Activated CD4-positive, alpha-beta T cell treated with anti-CD3 and anti-CD28 coated beads, Interleukin-2, amount 50 U/mL, for 4 hours (primary cell): ENCODE measurements around the gene TRIM36.

Source experiments
- DNase-seq, 2 experiments: peaks; one replicate each; pipeline ENCODE4 v3.0.0-alpha.2; 2020

The TRIM36 gene

DNA sequence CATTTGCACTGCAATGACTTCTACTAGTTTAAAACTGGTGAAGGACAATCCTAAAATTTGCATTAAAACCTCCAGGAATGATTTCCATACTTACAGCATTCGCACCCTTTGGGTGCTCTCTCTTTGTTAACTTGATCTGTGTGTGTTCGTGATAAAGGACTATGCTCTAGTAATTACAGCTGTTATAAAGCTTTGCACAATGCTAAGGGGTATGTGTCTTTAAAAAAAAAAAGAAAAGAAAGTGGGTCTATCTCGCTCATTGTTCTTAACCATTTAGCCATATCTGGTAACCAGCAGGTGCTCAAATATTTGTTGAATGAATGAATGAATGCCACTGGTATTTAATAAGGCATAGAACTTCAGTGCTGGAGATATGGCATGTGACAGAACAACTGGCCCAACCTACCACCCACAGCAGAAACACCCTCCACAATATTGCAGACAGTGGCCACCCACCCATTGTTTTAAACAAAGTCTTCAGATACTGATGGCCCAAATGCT is 8.7 kb downstream of the TRIM36 start:
- no peak for DNase-seq

DNA sequence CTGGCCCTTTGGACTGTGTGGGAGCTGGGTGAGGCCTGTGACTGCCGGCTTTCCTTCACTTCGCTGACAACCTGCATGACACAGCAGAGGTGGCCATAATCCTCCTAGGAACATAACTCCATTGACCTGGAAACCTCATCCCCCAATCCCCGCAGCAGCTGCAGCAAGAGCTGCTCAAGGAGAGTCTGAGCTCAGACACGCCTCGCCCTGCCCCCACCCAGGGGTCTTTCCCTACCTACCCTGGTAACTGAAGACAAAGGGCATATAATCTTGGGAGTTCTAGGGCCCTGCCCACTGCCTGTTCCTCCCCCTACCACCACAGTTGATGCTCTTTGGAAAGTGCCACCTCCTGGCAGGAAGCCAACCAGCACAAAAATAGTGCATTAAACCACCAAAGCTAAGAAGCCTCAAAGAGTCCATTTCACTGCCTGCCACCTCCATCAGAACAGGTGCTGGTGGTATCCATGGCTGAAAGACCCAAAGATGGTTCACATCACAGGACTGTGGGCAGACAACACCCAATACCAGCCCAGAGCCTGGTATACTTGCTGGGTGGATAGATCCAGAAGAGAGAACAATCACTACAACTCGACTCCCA is 18.4 kb downstream of the TRIM36 start:
- DNase-seq: no peak

DNA sequence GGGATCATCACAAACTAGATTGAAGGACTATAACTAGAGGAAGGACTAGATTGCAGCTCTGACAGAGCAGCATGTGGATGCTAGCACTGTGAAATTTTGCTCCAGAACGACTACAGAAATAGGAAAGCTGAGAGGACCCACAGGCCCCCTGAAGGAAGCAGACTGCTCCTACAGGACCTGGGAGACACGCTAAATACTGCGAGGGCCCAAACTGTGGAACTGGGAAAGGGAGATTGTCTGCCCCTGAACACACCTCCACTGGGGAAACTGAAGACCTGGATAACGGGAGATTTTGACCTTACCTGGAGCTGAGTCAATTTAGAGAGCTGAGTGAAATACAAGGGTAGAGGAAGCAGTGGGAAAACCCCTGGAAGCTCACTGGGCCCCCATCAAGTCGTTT is 19.2 kb downstream of the TRIM36 start:
- DNase-seq: no peak

DNA sequence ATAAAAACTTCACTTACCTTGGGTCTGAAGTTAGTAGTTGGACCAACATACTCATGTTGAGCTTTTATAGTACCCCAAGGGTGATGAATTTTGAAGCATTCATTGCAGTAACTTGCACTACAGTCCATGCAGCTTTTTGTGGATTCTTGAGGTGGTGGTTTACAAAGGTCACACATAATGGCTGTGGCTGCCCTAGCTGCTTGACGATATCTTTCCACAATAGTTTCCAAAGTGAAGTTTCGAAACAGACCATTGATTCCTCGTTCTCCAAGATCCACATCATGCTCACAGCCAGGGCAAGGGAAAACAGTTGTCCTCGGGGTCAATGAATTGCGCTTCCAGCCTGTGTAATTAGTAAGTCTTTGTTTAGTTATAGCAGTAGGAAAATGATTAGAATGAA is 22.7 kb downstream of the TRIM36 start:
- DNase-seq: no peak

DNA sequence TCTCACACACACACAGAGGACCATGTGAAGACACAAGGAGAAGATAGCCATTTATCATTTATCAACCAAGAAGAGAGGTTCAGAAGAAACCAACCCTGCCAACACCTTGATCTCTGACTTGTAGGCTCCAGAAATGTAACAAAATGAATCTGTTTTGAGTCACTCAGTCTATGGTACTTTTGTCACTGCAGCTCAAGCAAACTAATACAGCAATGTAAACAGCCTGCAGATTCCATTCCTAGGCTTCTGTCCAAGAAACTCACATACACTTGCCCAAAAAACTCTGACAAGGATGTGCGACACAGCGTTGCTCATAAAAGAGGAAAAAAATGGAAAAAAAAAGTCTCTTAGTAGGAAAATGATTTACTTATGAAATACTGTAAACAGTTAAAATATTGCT is 33.4 kb downstream of the TRIM36 start:
- no peak for DNase-seq

DNA sequence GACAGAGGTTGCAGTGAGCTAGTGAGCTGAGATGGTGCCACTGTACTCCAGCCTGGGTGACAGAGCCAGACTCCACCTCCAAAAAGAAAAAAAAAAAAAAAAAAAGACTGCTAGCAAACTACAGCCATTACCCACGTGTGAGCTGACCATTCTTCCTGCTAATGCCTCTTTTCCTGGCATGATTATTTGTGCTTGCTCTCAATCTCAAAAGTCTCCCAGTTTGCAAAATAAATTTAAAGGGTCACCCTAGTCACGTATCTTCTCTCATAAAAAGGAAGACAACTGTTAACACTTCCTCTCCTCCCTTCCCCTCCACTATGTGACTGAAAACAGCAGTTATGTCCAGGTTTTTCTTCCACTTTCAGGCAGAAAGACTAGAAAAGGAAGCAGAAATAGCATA is 37.2 kb downstream of the TRIM36 start:
- DNase-seq: no peak

DNA sequence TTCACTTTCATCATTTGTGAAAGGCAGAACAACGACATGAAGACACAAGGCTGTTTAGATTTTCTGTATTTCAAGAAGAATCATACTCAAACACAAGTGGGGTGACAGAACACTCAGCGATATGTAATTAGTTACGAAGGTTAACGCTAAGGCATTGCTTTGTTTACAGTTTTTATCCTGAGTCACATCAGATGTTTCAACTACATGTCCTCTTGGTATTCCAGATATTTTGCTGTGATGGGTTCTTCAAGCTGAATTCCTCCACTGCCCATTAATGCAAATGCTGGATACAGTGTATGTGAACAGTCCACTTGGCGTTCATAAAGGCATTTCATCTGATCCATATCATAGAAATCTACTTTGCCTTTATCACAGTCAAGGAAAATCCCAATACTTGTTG is 43.4 kb downstream of the TRIM36 start:
- DNase-seq: no peak

DNA sequence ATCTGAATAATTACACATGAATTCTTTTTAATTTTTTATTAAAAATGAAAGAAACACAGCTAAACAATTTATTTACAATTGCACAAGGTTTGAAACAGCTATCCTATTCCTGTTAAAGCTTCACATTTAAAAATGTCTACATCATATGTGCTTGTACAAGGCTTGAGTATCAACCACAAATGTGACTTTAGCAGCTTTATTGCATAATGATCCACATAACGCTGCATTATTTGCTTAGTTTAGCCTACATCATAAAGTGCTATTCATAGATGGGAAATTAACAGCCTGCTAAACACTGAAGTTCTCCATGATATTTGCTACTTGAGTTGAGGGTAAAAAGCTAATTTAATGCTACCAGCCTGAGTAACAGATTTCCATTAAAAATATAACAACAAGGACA is 45.0 kb downstream of the TRIM36 start:
- DNase-seq: no peak

DNA sequence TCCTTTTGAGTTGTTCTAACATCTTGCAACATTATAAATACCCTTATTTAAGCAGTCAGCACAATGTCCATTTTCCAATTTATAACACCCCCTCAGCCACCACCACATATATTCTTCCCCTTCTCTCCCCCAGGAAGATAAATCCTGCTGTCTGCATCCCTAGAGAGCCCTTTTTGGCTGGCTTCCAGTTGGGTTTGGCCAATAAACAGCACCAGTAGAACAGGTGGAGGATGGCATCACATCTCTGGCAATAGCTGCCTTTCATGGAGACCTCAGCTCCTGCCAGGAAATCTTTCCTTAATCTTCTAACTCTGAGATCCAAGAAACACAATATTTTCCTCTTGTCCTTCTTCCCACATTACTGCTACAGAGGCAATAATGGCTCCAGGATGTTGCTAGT is 53.7 kb downstream of the TRIM36 start:
- DNase-seq: no peak

DNA sequence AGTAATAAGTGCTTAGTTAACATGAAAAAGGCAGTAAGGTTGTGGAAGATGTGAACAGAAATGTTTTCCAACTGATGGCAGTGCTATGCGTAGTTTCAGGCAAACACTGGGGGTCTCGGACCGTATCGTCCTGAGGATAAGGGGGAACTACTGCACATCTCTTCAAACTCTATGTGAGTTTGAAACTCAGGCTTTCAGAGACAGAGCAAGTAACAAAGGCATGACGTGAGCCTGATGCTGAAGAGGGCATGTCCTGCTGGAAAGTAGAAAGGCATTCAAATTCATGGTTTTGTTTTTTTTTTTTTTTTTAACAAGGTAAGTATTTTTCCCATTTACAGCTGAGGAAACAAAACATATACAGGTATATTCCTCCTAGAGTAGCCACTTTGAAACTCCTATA is 59.9 kb downstream of the TRIM36 start:
- no peak for DNase-seq

DNA sequence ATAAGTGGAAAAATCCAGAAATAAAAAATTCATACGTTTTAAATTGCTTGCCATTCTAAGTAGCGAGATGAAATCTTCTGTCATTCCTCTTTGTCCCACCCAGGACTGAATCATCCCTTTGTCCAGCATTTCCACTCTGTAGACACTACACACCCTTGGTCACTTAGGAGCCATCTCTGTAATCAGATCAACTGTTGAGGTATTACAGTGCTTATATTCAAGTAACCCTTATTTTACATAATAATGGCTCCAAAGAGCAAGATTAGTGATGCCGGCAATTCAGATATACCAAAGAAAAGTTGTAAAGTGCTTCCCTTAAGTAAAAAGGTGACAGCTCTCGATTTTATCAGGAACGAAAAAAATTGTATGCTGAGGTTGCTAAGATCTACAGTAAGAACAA is 60.4 kb downstream of the TRIM36 start:
- no peak for DNase-seq

DNA sequence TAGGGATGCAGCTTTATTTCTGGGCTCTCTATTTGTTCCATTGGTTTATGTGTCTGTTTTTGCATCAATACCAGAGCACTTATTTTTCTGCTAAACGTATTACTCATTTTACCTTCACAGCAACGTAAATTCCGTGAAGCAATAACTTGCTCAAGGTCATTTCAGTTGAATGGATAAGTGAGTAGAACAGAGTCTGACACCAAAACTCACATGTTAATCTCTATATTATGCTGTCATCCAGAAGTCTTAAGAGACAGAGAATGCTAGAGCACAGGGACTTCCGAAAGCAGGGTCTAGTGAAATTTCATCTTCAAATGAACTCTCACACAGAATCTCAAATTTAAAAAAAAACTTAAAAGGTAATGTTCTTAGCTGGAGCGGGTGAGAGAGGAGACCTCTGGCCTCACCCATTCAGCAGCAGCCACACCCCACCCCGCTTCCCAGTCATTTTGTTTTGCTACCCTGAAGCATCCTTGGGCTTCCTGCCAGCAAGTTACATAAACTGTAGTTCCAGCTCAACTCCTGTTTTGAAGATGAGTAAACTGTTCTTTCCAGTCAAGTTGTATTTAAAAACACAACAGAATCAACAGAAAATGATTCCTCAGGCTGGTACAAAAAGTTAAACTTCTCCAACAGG is 69.3 kb downstream of the TRIM36 start:
- DNase-seq: no peak

DNA sequence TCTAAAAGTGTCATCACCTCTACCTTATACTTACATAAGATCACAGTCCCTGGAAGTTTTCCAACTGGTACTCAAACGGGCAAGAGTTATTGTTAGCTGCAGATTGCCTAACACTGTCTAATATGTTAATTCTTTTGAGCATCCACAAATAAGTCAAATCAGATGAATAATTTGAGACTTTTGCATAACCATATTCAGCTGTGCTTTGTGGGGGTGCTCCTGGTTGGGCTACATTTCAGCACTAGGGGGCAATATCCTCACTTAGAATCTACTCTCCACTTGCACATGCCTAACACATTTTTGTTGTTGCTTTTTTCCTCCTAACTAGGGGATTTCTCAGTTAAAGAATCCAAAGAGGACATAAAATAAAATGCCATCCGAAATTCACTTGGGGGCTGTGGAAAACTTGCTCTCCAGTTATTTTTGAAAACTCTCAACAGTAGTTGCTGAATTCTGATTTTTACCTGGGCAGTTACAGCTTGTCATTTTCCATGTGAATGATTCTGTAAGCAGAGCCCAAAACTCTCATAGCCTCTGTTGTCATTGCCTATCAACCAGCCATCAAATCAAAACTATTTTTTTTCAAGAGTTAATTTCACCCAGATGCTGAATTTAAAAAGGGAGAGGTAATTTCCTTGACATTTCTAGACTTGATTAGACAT is 71.5 kb downstream of the TRIM36 start:
- no peak for DNase-seq

DNA sequence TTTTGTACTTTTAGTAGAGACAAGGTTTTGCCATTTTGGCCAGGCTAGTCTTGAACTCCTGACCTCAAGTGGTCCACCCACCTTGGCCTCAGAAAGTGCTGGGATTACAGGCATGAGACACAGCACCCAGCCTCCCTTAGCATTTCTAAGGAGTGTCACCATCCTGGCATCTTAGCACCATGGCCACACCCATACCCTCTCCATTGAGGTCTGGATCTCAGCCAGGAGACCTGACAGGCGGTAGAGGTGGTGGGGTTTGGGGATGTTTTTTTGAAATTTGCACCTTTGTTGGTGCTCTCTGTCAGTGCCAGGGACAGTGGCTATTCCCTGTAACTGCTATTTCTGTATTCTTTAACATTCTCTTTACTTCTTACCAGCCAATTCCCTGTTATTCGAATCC is 72.5 kb downstream of the TRIM36 start:
- DNase-seq: no peak

DNA sequence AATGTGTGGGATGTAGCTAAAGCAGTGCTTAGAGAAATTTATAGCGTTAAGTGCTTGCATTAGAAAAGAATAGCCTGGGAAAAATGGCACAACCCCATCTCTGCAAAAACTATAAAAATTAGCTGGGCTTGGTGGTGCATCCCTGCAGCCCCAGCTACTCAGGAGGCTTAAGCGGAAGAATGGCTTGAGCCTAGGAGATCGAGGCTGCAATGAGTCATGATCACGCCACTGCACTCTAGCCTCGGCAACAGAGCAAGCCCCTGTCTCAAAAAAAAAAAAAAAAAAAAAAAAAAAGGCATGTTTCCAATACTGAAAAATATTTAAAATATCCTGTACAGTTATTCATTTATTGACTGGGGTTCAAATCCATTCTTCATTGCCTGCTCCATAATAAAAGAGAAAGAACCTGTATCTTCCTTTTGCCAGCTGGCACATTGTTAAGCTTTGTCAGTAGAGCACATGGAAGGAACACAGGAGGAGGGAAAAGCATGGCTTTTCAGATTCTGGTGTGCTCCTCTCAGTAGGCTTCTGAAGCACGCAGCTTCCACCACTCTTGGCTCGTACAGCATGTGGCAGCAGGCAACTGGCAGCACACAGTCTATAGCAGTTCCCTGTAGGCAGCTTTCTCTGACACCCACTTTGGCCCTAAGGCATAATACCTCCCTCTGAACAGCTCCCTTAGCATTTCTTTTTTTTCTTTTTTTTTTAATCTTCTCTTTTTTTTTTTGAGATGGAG is 73.5 kb downstream of the TRIM36 start:
- no peak for DNase-seq

DNA sequence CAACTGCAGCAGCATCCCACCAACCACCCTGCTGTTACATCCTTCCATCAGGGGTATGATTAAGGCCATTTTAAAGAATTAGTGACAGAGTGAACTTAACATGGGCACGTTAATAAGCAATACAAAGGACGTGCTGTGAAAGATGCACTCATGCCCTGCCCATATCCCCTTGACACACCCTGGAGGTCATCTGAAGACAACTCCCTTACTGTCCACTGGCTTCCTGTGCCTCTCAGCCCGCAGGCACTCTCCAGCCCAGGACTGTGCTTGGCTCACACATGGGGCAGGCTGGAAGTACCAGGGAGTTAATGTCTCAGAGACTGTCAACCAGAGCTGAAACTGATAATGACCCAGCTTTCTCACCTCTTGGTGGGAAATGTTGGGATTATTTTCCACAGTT is 81.8 kb downstream of the TRIM36 start:
- no peak for DNase-seq

DNA sequence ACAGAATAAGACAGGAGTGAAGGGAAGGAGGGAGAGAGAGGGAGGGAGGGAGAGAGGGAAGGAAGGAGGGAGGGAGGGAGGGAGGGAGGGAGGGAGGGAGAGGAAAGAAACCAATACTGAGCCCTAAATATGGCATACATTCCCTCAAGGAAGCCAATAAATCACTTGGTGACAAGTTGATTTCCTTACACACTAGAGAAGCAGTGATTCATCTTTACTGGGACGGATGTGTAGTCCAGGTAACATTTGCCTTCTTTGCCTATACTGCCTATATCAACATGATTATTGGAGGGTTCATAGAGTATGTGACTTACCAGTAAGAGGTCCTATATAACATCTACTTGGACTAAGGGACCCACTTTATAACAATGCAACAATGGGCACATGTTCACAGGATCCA is 83.2 kb downstream of the TRIM36 start:
- DNase-seq: no peak

DNA sequence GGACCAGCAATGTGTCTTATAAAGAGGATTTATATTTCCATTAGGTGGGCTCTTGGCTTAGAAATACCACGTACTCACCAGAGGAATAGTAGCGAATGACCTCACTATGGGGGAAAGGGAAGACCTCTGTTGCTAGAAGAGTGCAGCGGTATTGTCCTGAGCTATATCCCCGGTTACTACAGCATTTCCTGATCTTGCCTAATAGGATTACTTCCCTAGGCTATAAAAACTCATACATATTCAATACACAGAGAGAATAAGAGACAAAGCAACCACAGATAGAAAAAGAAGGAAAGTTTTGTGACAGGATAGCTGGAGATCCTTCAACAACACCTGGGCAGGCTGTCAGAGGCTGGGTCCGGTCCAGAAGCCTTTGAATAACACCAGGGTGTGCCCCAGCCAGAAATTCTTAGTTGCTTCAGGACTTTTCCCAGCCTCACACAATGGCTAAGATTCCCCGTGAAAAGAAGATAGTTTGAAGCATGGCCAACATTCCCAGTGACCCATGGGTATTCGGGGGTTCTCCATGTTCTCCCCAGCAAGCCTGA is 85.4 kb downstream of the TRIM36 start:
- DNase-seq: no peak

DNA sequence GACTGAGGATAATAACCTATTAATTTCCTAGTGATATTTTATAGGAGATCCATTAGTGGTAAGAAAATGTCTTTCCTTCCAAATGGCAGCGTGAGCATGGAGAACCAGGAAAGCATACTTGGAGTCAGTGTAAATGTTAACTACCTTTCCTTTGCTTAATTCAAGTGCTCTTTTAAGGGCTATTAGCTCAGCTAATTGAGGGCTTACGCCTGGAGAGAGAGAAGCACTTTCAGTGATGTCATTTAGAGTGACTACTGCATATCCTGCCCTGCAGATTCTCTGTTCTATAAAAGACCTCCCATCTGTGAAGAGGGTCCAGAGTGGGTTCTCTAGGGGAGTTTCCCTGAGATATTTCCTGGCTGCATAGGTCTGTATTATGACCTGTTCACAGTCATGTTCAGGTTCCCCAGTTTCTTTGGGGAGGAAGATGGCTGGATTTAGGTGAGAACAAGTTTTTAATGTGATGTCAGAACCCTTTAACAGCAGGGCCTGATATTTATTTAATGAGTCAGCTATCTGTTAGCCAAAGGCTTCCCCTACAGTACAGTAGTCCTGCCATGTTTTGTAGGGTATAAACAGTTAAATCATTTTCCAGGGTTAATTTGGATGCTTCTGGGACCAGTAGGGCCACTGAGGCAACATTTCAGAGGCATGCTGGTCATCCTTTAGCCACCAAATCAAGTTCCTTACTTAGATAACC is 89.6 kb downstream of the TRIM36 start:
- no peak for DNase-seq
